Ascending aorta (tissue), 2 donors: ENCODE data around the gene TMEM175. TPM values are rescaled to one million over a fixed set of nuclear protein-coding genes. Genes with fewer than 3 reads are reported as not detected.
A peak's percentile ranks its signal among the peaks of the same experiment; 100 is the strongest.

Source experiments
- DNase-seq, 2 donors: peaks; one replicate each; pipeline ENCODE4 v3.0.0-alpha.2; 2019; ENCODE audit warnings: low spot score in 2 of 2
- H3K27ac ChIP-seq, 2 donors: fragments of 200-600 bp; sonication (generic); one replicate each; pipeline ENCODE4 v1.5.1; 2016 to 2017; ENCODE audit warnings: mild to moderate bottlenecking in 1 of 2
- H3K27me3 ChIP-seq: fragments of 200-600 bp; sonication (generic); one replicate; pipeline ENCODE4 v1.5.1; 2017
- H3K36me3 ChIP-seq, 2 donors: fragments of 200-600 bp; sonication (generic); one replicate each; pipeline ENCODE4 v1.5.1; 2016
- H3K4me1 ChIP-seq, 2 donors: fragments of 200-600 bp; sonication (generic); one replicate each; pipeline ENCODE4 v1.5.1; 2016 to 2017; ENCODE audit warnings: mild to moderate bottlenecking in 1 of 2
- H3K4me3 ChIP-seq, 2 donors: fragments of 200-600 bp; sonication (generic); one replicate each; pipeline ENCODE4 v1.5.1; 2016 to 2017; ENCODE audit warnings: mild to moderate bottlenecking in 1 of 2
- H3K9me3 ChIP-seq, 2 donors: fragments of 200-600 bp; sonication (generic); one replicate each; pipeline ENCODE4 v1.5.1; 2016
- CTCF ChIP-seq, 3 experiments: fragments of 200-600 bp in 2 of 3; fragments of 450-650 bp in 1 of 3; sonication (generic) in 2 of 3; IDR thresholded peaks; one replicate each; pipeline ENCODE4 v1.5.1; 2016 to 2019; ENCODE audit warnings: antibody characterized with exemption in 3 of 3, mild to moderate bottlenecking in 1 of 3, moderate library complexity in 1 of 3
- intact Hi-C: fragments of 100-400 bp; cut with DNase I; formaldehyde crosslinking; loops from one replicate; pipeline ENCODE4 v1.15.1; 2023
- total RNA-seq: library from RNA; depleted of rRNA; stranded (reverse); fragments of >200 nt; gene quantifications from one replicate; pipeline ENCODE4 v1.1.0, GENCODE V29; 2016

Gene TMEM175
- total RNA-seq = 41.2 TPM

GRCh38 chr4:931960-932712 is at the start of gene TMEM175, which contains the start of gene GAK:
TMEM175 (plus strand) TSS chr4:932460; CDS start chr4:947740, 15,280 bp downstream.
GAK (minus strand) TSS chr4:932316; CDS start chr4:932187, 129 bp downstream.
- Histone ChIP-seq H3K4me3 (peak within 1 kb of the TSS; percentile 76 to 82), H3K27me3 (no peaks in the 10 kb centered on the region), H3K4me1 (peaks cover 11 to 26% of the 10 kb centered on the region in 2 donors), H3K36me3 (no peaks in the 10 kb centered on the region), H3K9me3 (no peaks in the 10 kb centered on the region), H3K27ac (peak within 1 kb of the TSS; percentile 88)
- peak in 1 of 3 experiments; percentile 2 for TF ChIP-seq CTCF (IDR thresholded peaks at IDR 0.05)
- intact Hi-C loops = loop anchor here (1.0 to 10.0 kb wide), 6 partner anchors 41 to 415 kb away; partner anchors contain the start of genes ATP5ME, DGKQ, MYL5 and UVSSA
- DNase-seq = peak; percentile 80 to 98

- Histone ChIP-seq H3K27ac (no peak overlapping the region), H3K9me3 (no peaks in the 10 kb centered on the region), H3K27me3 (no peaks in the 10 kb centered on the region), H3K4me1 (no peaks in the 10 kb centered on the region), H3K36me3 (peaks cover 63 to 90% of the 10 kb centered on the region in 2 donors), H3K4me3 (no peak overlapping the region)
- no peak for DNase-seq
- intact Hi-C loops = no loop called here
- no peak for TF ChIP-seq CTCF (IDR thresholded peaks at IDR 0.05)
Measured at GRCh38 chr4:882646-883045, 49.6 kb upstream of the TMEM175 start.

- no peak for TF ChIP-seq CTCF (IDR thresholded peaks at IDR 0.05)
- DNase-seq = no peak
- Histone ChIP-seq H3K4me3 (no peak overlapping the region), H3K27me3 (no peaks in the 10 kb centered on the region), H3K27ac (no peak overlapping the region), H3K4me1 (no peaks in the 10 kb centered on the region), H3K9me3 (no peaks in the 10 kb centered on the region), H3K36me3 (peaks cover 71 to 92% of the 10 kb centered on the region in 2 donors)
- intact Hi-C loops = no loop called here
Measured at GRCh38 chr4:883377-884095, 48.7 kb upstream of the TMEM175 start.

GRCh38 chr4:884259-884658 is 48.0 kb upstream of the TMEM175 start:
- intact Hi-C loops = no loop called here
- Histone ChIP-seq H3K9me3 (no peaks in the 10 kb centered on the region), H3K27ac (no peak overlapping the region), H3K4me3 (no peak overlapping the region), H3K36me3 (peaks cover 73 to 92% of the 10 kb centered on the region in 2 donors), H3K27me3 (no peaks in the 10 kb centered on the region), H3K4me1 (no peaks in the 10 kb centered on the region)
- TF ChIP-seq CTCF (IDR thresholded peaks at IDR 0.05) = no peak
- DNase-seq = no peak

- Histone ChIP-seq H3K27me3 (no peaks in the 10 kb centered on the region), H3K4me1 (no peaks in the 10 kb centered on the region), H3K27ac (no peak overlapping the region), H3K36me3 (peaks cover 76 to 92% of the 10 kb centered on the region in 2 donors), H3K4me3 (no peak overlapping the region), H3K9me3 (no peaks in the 10 kb centered on the region)
- TF ChIP-seq CTCF (IDR thresholded peaks at IDR 0.05) = no peak
- no peak for DNase-seq
- intact Hi-C loops = no loop called here
Measured at GRCh38 chr4:884896-885295, 47.4 kb upstream of the TMEM175 start.
